D721Med (cell line): ENCODE measurements around the gene KRT80.

Experiments used
- DNase-seq: peaks from one replicate; pipeline ENCODE4 v3.0.0; 2011; ENCODE audit warnings: low spot score; ENCODE audit not compliant: insufficient read length
- FAIRE-seq: peaks from 2 replicates; lab custom pipeline; 2011; peaks lifted over from hg19 to GRCh38; lab: Jason Lieb, UNC
- CTCF ChIP-seq: IDR thresholded peaks from 2 replicates; pipeline ENCODE4 v1.5.1; 2012; ENCODE audit warnings: mild to moderate bottlenecking, control low read depth; ENCODE audit not compliant: insufficient read depth; ENCODE audit errors: missing control alignments

KRT80 gene

GRCh38 chr12:52221912-52222457, 30.2 kb upstream of the KRT80 start:
- DNase-seq (no peak), FAIRE-seq (no peak)
- TF ChIP-seq CTCF = peak; percentile 38

DNA sequence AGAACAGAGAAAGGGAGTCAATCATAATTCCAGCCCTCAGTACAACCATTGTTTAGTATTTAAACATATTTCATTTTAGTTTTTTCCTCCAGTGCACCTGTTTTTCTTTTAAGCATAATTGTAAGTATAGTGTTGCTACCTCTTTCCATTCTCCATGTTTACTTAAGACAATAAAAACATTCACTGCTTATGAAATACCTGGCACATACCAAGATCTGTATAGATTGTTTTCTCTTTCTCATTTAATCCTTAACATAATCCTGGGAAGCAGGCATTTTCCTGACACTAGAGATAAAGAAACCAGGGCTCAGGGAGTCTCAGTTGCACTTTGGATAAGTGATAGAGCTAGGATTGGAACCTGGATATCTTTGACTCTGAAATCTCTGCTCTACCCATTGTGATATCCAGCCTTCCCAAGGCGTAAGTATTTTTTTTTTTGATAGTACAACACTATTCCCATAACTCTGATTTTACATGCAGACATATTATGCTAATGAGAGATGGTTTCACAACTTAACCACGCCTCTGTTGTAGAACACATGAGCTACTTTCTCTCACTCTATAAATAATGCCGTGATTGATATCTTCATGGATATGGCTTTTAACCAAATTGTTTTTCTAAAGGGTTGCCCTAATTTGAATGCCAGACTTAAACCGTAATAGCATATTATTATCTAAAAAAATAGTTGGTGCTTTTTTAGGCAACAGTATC, 29.4 kb upstream of the KRT80 start:
- no peak for TF ChIP-seq CTCF
- DNase-seq (no peak), FAIRE-seq (no peak)

GRCh38 chr12:52220477-52220876, 28.7 kb upstream of the KRT80 start:
- DNase-seq = no peak
- no peak for TF ChIP-seq CTCF
- no peak for FAIRE-seq

GRCh38 chr12:52218001-52218400, 26.2 kb upstream of the KRT80 start:
- TF ChIP-seq CTCF = no peak
- FAIRE-seq = no peak
- no peak for DNase-seq

DNA sequence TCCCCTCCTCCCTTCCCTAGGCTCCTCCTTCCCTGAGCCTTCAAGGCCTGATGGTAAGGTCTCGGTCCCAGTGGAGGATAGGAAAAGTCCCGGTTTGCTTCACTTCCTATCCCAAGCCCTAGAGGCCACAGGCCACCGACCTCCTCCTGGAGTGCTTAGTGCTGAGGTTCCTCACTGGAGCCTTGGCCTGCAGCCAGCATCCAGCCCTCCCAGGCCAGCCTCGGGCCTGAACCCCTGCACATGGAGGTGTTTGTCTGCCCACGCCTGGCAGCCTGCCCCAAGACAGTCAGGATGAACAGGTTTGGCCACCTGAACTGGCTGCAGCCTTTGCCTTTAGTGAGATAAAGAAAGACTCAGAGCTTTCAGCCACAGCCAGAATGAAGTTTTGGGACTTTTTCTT, 25.4 kb upstream of the KRT80 start:
- TF ChIP-seq CTCF = no peak
- no peak for DNase-seq
- no peak for FAIRE-seq

GRCh38 chr12:52216807-52217206, 25.0 kb upstream of the KRT80 start:
- no peak for FAIRE-seq
- TF ChIP-seq CTCF = no peak

GRCh38 chr12:52216100-52216499, 24.3 kb upstream of the KRT80 start:
- no peak for TF ChIP-seq CTCF
- no peak for FAIRE-seq
- DNase-seq = no peak

More at GRCh38 chr12:52216807-52217206, 25.0 kb upstream of the KRT80 start:
- no peak for DNase-seq
